GM23338 (cell line): ENCODE measurements around the gene SERPINB11.

Experiments used
- CREB1 ChIP-seq: fragments of 250-450 bp; sonication (Bioruptor Pico); IDR thresholded peaks from 2 replicates; pipeline ENCODE4 v1.5.0; 2020; ENCODE audit warnings: low read depth, mild to moderate bottlenecking, moderate library complexity
- EZH2phosphoT487 ChIP-seq: fragments of 200-600 bp; sonication (generic); IDR thresholded peaks from one replicate; pipeline ENCODE4 v1.8.1; 2018; ENCODE audit warnings: antibody characterized with exemption; ENCODE audit not compliant: unreplicated experiment
- NANOG ChIP-seq: IDR thresholded peaks from 2 replicates; pipeline ENCODE4 v1.6.1; 2016; ENCODE audit warnings: antibody characterized with exemption, borderline replicate concordance
- POLR2AphosphoS5 ChIP-seq: IDR thresholded peaks from 2 replicates; pipeline ENCODE4 v1.6.1; 2016; ENCODE audit warnings: antibody characterized with exemption, low read depth
- REST ChIP-seq: IDR thresholded peaks from one replicate; pipeline ENCODE4 v1.6.1; 2018; ENCODE audit warnings: antibody characterized with exemption; ENCODE audit not compliant: unreplicated experiment
- TF ChIP-seq, protein P1 (sequence below), 2 experiments: fragments of 200-600 bp in 1 of 2; sonication (generic) in 1 of 2; conservative IDR thresholded peaks; 2 replicates each; pipeline versions ENCODE4 v1.5.1 to v1.6.1; 2016 to 2017; ENCODE audit warnings: antibody characterized with exemption in 2 of 2, low read depth in 2 of 2, mild to moderate bottlenecking in 2 of 2, moderate library complexity in 1 of 2
- TF ChIP-seq, protein P2 (sequence below): fragments of 250-450 bp; sonication (Bioruptor Pico); IDR thresholded peaks from 2 replicates; pipeline ENCODE4 v1.5.0; 2020; ENCODE audit warnings: mild to moderate bottlenecking, moderate library complexity

GRCh38 chr18:63749489-63749888 is 46.7 kb downstream of the SERPINB11 start:
- TF ChIP-seq, protein P1, sequence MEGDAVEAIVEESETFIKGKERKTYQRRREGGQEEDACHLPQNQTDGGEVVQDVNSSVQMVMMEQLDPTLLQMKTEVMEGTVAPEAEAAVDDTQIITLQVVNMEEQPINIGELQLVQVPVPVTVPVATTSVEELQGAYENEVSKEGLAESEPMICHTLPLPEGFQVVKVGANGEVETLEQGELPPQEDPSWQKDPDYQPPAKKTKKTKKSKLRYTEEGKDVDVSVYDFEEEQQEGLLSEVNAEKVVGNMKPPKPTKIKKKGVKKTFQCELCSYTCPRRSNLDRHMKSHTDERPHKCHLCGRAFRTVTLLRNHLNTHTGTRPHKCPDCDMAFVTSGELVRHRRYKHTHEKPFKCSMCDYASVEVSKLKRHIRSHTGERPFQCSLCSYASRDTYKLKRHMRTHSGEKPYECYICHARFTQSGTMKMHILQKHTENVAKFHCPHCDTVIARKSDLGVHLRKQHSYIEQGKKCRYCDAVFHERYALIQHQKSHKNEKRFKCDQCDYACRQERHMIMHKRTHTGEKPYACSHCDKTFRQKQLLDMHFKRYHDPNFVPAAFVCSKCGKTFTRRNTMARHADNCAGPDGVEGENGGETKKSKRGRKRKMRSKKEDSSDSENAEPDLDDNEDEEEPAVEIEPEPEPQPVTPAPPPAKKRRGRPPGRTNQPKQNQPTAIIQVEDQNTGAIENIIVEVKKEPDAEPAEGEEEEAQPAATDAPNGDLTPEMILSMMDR (conservative IDR thresholded peaks at IDR 0.05; ENCODE audit: low read depth in 2 of 2): no peak
- TF ChIP-seq NANOG: no peak
- no peak for TF ChIP-seq EZH2phosphoT487
- TF ChIP-seq, protein P2, sequence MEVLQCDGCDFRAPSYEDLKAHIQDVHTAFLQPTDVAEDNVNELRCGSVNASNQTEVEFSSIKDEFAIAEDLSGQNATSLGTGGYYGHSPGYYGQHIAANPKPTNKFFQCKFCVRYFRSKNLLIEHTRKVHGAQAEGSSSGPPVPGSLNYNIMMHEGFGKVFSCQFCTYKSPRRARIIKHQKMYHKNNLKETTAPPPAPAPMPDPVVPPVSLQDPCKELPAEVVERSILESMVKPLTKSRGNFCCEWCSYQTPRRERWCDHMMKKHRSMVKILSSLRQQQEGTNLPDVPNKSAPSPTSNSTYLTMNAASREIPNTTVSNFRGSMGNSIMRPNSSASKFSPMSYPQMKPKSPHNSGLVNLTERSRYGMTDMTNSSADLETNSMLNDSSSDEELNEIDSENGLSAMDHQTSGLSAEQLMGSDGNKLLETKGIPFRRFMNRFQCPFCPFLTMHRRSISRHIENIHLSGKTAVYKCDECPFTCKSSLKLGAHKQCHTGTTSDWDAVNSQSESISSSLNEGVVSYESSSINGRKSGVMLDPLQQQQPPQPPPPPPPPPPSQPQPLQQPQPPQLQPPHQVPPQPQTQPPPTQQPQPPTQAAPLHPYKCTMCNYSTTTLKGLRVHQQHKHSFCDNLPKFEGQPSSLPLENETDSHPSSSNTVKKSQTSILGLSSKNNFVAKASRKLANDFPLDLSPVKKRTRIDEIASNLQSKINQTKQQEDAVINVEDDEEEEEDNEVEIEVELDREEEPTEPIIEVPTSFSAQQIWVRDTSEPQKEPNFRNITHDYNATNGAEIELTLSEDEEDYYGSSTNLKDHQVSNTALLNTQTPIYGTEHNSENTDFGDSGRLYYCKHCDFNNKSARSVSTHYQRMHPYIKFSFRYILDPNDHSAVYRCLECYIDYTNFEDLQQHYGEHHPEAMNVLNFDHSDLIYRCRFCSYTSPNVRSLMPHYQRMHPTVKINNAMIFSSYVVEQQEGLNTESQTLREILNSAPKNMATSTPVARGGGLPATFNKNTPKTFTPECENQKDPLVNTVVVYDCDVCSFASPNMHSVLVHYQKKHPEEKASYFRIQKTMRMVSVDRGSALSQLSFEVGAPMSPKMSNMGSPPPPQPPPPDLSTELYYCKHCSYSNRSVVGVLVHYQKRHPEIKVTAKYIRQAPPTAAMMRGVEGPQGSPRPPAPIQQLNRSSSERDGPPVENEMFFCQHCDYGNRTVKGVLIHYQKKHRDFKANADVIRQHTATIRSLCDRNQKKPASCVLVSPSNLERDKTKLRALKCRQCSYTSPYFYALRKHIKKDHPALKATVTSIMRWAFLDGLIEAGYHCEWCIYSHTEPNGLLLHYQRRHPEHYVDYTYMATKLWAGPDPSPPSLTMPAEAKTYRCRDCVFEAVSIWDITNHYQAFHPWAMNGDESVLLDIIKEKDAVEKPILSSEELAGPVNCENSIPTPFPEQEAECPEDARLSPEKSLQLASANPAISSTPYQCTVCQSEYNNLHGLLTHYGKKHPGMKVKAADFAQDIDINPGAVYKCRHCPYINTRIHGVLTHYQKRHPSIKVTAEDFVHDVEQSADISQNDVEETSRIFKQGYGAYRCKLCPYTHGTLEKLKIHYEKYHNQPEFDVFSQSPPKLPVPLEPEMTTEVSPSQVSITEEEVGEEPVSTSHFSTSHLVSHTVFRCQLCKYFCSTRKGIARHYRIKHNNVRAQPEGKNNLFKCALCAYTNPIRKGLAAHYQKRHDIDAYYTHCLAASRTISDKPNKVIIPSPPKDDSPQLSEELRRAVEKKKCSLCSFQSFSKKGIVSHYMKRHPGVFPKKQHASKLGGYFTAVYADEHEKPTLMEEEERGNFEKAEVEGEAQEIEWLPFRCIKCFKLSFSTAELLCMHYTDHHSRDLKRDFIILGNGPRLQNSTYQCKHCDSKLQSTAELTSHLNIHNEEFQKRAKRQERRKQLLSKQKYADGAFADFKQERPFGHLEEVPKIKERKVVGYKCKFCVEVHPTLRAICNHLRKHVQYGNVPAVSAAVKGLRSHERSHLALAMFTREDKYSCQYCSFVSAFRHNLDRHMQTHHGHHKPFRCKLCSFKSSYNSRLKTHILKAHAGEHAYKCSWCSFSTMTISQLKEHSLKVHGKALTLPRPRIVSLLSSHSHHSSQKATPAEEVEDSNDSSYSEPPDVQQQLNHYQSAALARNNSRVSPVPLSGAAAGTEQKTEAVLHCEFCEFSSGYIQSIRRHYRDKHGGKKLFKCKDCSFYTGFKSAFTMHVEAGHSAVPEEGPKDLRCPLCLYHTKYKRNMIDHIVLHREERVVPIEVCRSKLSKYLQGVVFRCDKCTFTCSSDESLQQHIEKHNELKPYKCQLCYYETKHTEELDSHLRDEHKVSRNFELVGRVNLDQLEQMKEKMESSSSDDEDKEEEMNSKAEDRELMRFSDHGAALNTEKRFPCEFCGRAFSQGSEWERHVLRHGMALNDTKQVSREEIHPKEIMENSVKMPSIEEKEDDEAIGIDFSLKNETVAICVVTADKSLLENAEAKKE (CRISPR knock-in tag): no peak
- no peak for TF ChIP-seq POLR2AphosphoS5
- TF ChIP-seq REST: no peak
- no peak for TF ChIP-seq CREB1
